OCI-LY3 (cell line): Measurements from ENCODE around the gene CLMP.
A peak's percentile ranks its signal among the peaks of the same experiment; 100 is the strongest.

ENCODE experiments used
- CTCF ChIP-seq: fragments of 200-600, 300-600 bp; sonication (generic); IDR thresholded peaks from 2 replicates; pipeline ENCODE4 v1.5.1; 2014; ENCODE audit warnings: antibody characterized with exemption, low read length, low read depth
- EZH2phosphoT487 ChIP-seq: fragments of 200-600 bp; shearing (Covaris generic); IDR thresholded peaks from 2 replicates; pipeline ENCODE4 v1.6.1; 2018; ENCODE audit warnings: antibody characterized with exemption, mixed run types, low read depth

GRCh38 chr11:123054301-123055065 is 140.6 kb downstream of the CLMP start:
- TF ChIP-seq EZH2phosphoT487, result no peak
- peak; percentile 73 for TF ChIP-seq CTCF
